HCT116 (cell line): Measurements from ENCODE around the gene DICER1. TPM values are rescaled to one million over a fixed set of nuclear protein-coding genes. Genes with fewer than 3 reads are reported as not detected.

Experiments
- ATAC-seq: fragments of 200-7000 bp; cut with Tn5 transposase; 2 replicates; pipeline ENCODE4 v1.9.1; 2020; ENCODE audit warnings: mild to moderate bottlenecking, moderate library complexity
- BruUV-seq: library from RNA; stranded (reverse); fragments of 400-500 nt; replicated peaks from 2 replicates; lab custom pipeline; 2021; lab: Mats Ljungman, UMichigan
- CTCF ChIA-PET: fragments of 300-600 bp; sonication (Branson Sonifier 250); formaldehyde crosslinking; loops from one replicate; lab custom pipeline; 2021; ENCODE audit warnings: antibody characterized with exemption; lab: Charles Lee
- POLR2A ChIA-PET: fragments of 300-600, 350-600 bp; sonication (Branson Sonifier 250); formaldehyde crosslinking; loops from one replicate; lab custom pipeline; 2021; ENCODE audit warnings: antibody characterized with exemption; lab: Charles Lee
- RAD21 ChIA-PET, 2 experiments: fragments of 300-600 bp; sonication (Branson Sonifier 250); formaldehyde crosslinking; loops; one replicate each; lab custom pipeline; 2023; ENCODE audit warnings: low total read pairs in 2 of 2; ENCODE audit not compliant: uncharacterized antibody in 2 of 2, unreplicated experiment in 2 of 2, low non-redundant PET in 1 of 2; lab: Charles Lee
- DNase-seq: peaks from one replicate; pipeline ENCODE4 v3.0.0-alpha.2; 2010; ENCODE audit warnings: low read depth, low spot score
- H2AFZ ChIP-seq: fragments of 200-600 bp; shearing (Covaris generic), sonication (generic); 2 replicates; pipeline ENCODE4 v1.6.1; 2017; ENCODE audit warnings: low read depth, mixed run types, mixed read lengths, antibody characterized with exemption, low read length; ENCODE audit not compliant: poor library complexity, severe bottlenecking
- H3K27ac ChIP-seq: 2 replicates; pipeline ENCODE4 v1.5.1; 2012; ENCODE audit warnings: low read depth, low read length
- H3K27me3 ChIP-seq: fragments of 200-600 bp; sonication (generic); 2 replicates; pipeline ENCODE4 v1.6.1; 2016; ENCODE audit warnings: mixed run types, low read length, mixed read lengths; ENCODE audit not compliant: insufficient read depth
- H3K36me3 ChIP-seq, 2 experiments: fragments of 200-500 bp in 1 of 2; fragments of 200-600 bp in 1 of 2; sonication (Bioruptor generic) in 1 of 2; sonication (generic) in 1 of 2; 2 replicates each; pipeline versions ENCODE4 v1.5.1 to v1.6.1; 2014 to 2016; ENCODE audit warnings: low read length in 2 of 2, inconsistent platforms in 1 of 2, mixed read lengths in 1 of 2, mixed run types in 1 of 2; ENCODE audit not compliant: insufficient read depth in 2 of 2, control insufficient read depth in 1 of 2
- H3K4me1 ChIP-seq, 2 experiments: fragments of 200-600 bp in 1 of 2; sonication (generic) in 1 of 2; 2 replicates each; pipeline versions ENCODE4 v1.5.1 to v1.6.1; 2012 to 2017; ENCODE audit warnings: low read length in 2 of 2, inconsistent platforms in 1 of 2, mild to moderate bottlenecking in 1 of 2, mixed read lengths in 1 of 2, mixed run types in 1 of 2, moderate library complexity in 1 of 2; ENCODE audit not compliant: insufficient read depth in 2 of 2, control insufficient read depth in 1 of 2
- H3K4me2 ChIP-seq: fragments of 200-600 bp; sonication (generic); 2 replicates; pipeline ENCODE4 v1.6.1; 2017; ENCODE audit warnings: mixed run types, low read length, mixed read lengths
- H3K4me3 ChIP-seq, 2 experiments: fragments of 200-600 bp in 1 of 2; sonication (generic) in 1 of 2; replicated peaks in 1 of 2; 2 replicates each; pipeline ENCODE4 v1.5.1; 2011 to 2016; ENCODE audit warnings: low read length in 2 of 2, control low read depth in 1 of 2, low read depth in 1 of 2, mild to moderate bottlenecking in 1 of 2, mixed read lengths in 1 of 2, mixed run types in 1 of 2
- H3K79me2 ChIP-seq: fragments of 200-600 bp; sonication (generic); 2 replicates; pipeline ENCODE4 v1.6.1; 2017; ENCODE audit warnings: mild to moderate bottlenecking, mixed run types, low read length, moderate library complexity, mixed read lengths; ENCODE audit not compliant: insufficient read depth
- H3K9ac ChIP-seq: fragments of 200-600 bp; sonication (generic); 2 replicates; pipeline ENCODE4 v1.6.1; 2016; ENCODE audit warnings: low read length, mixed read lengths
- H3K9me2 ChIP-seq: fragments of 200-600 bp; sonication (generic), shearing (Covaris generic); 2 replicates; pipeline ENCODE4 v1.6.1; 2017; ENCODE audit warnings: mixed run types, mild to moderate bottlenecking, moderate library complexity; ENCODE audit not compliant: insufficient read depth
- H3K9me3 ChIP-seq, 2 experiments: fragments of 200-500 bp in 1 of 2; fragments of 200-600 bp in 1 of 2; sonication (Bioruptor generic) in 1 of 2; sonication (generic) in 1 of 2; 2 replicates each; pipeline ENCODE4 v1.6.1; 2014 to 2017; ENCODE audit warnings: low read length in 2 of 2, mixed read lengths in 2 of 2, inconsistent platforms in 1 of 2, low read depth in 1 of 2, mild to moderate bottlenecking in 1 of 2, mixed run types in 1 of 2, moderate library complexity in 1 of 2; ENCODE audit not compliant: control insufficient read depth in 1 of 2, insufficient read depth in 1 of 2
- H4K20me1 ChIP-seq: fragments of 200-600 bp; sonication (generic), shearing (Covaris generic); 2 replicates; pipeline ENCODE4 v1.6.1; 2017; ENCODE audit warnings: mixed run types, mild to moderate bottlenecking, moderate library complexity; ENCODE audit not compliant: insufficient read depth
- CBX3 ChIP-seq: IDR thresholded peaks from 2 replicates; pipeline ENCODE4 v1.6.1; 2012; ENCODE audit warnings: low read depth
- POLR2A ChIP-seq: IDR thresholded peaks from 2 replicates; pipeline ENCODE4 v1.7.0; 2011; ENCODE audit warnings: borderline replicate concordance; ENCODE audit not compliant: insufficient read depth, insufficient read length; ENCODE audit errors: extremely low read depth
- POLR2AphosphoS5 ChIP-seq: IDR thresholded peaks from 2 replicates; pipeline ENCODE4 v1.6.1; 2011; ENCODE audit warnings: mild to moderate bottlenecking, low read depth, low read length, moderate library complexity
- SP1 ChIP-seq: IDR thresholded peaks from 2 replicates; pipeline ENCODE4 v1.6.1; 2012; ENCODE audit warnings: low read depth
- SRF ChIP-seq: IDR thresholded peaks from 2 replicates; pipeline ENCODE4 v1.6.1; 2012; ENCODE audit warnings: low read depth
- YY1 ChIP-seq: IDR thresholded peaks from 2 replicates; pipeline ENCODE4 v1.6.1; 2011; ENCODE audit warnings: low read length, low read depth, moderate library complexity, mild to moderate bottlenecking; ENCODE audit not compliant: insufficient replicate concordance; ENCODE audit errors: extremely low read depth
- ZBTB33 ChIP-seq: IDR thresholded peaks from 2 replicates; pipeline ENCODE4 v1.6.1; 2011; ENCODE audit warnings: mild to moderate bottlenecking, low read length, moderate library complexity; ENCODE audit not compliant: insufficient replicate concordance; ENCODE audit errors: extremely low read depth
- ZFX ChIP-seq: fragments of 450-650 bp; IDR thresholded peaks from 2 replicates; pipeline ENCODE4 v1.6.1; 2017
- intact Hi-C: fragments of 100-400 bp; cut with micrococcal nuclease; formaldehyde crosslinking; loops from 2 replicates; pipeline ENCODE4 v1.10.0; 2022
- total RNA-seq: library from RNA; stranded (reverse); gene quantifications from one replicate; pipeline ENCODE4 v1.2.1, GENCODE V29; 2021; ENCODE audit not compliant: unreplicated experiment
- TF ChIP-seq, protein P1 (sequence below): IDR thresholded peaks from 2 replicates; pipeline ENCODE4 v1.6.1; 2012; ENCODE audit warnings: low read depth

Gene DICER1
- total RNA-seq, 1 experiment from 2014 or later = 38.6 TPM

- Histone ChIP-seq H3K36me3 (no peaks in the 10 kb centered on the region), H3K9me3 (no peaks in the 10 kb centered on the region), H3K9ac (no peak overlapping the region), H3K4me1 (no peaks in the 10 kb centered on the region), H4K20me1 (no peaks in the 10 kb centered on the region), H3K4me3 (no peak overlapping the region), H3K9me2 (no peaks in the 10 kb centered on the region), H3K27me3 (no peaks in the 10 kb centered on the region; the same call in 1 of the 2 replicates), H3K79me2 (no peaks in the 10 kb centered on the region), H3K27ac (no peak overlapping the region), H3K4me2 (no peak overlapping the region)
- ATAC-seq = no peak
- intact Hi-C loops = no loop called here
- CTCF ChIA-PET = no interaction called here
- no peak for DNase-seq
- RAD21 ChIA-PET = no interaction called here
- BruUV-seq = no TSS peak
- POLR2A ChIA-PET = no interaction called here
- TF ChIP-seq YY1 (no peak), POLR2A (no peak), ZBTB33 (no peak), CBX3 (no peak), POLR2AphosphoS5 (no peak), ZFX (no peak), SP1 (no peak), SRF (no peak)
- TF ChIP-seq, protein P1, sequence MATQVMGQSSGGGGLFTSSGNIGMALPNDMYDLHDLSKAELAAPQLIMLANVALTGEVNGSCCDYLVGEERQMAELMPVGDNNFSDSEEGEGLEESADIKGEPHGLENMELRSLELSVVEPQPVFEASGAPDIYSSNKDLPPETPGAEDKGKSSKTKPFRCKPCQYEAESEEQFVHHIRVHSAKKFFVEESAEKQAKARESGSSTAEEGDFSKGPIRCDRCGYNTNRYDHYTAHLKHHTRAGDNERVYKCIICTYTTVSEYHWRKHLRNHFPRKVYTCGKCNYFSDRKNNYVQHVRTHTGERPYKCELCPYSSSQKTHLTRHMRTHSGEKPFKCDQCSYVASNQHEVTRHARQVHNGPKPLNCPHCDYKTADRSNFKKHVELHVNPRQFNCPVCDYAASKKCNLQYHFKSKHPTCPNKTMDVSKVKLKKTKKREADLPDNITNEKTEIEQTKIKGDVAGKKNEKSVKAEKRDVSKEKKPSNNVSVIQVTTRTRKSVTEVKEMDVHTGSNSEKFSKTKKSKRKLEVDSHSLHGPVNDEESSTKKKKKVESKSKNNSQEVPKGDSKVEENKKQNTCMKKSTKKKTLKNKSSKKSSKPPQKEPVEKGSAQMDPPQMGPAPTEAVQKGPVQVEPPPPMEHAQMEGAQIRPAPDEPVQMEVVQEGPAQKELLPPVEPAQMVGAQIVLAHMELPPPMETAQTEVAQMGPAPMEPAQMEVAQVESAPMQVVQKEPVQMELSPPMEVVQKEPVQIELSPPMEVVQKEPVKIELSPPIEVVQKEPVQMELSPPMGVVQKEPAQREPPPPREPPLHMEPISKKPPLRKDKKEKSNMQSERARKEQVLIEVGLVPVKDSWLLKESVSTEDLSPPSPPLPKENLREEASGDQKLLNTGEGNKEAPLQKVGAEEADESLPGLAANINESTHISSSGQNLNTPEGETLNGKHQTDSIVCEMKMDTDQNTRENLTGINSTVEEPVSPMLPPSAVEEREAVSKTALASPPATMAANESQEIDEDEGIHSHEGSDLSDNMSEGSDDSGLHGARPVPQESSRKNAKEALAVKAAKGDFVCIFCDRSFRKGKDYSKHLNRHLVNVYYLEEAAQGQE = no peak
- TF ChIP-seq, all 23 proteins: peak for 0
- H2AFZ ChIP-seq = no peak overlapping the region
These were observed 94.4 kb downstream of the DICER1 start for GRCh38 chr14:95062946-95063345.
